H9 (cell line): Measurements from ENCODE around the gene KLHL2. TPM values are rescaled to one million over a fixed set of nuclear protein-coding genes. Genes with fewer than 3 reads are reported as not detected.
A peak's percentile ranks its signal among the peaks of the same experiment; 100 is the strongest.

Experiments
- DNase-seq: peaks from one replicate; pipeline ENCODE4 v3.0.0-alpha.2; 2017
- H2AFZ ChIP-seq: one replicate; pipeline ENCODE4 v1.6.1; 2013; ENCODE audit warnings: mild to moderate bottlenecking, low read length, control low read depth, moderate library complexity
- H2AK5ac ChIP-seq: 2 replicates; pipeline ENCODE4 v1.6.1; 2013; ENCODE audit warnings: low read length, control low read depth, mixed read lengths; ENCODE audit not compliant: insufficient read length
- H2BK120ac ChIP-seq: one replicate; pipeline ENCODE4 v1.6.1; 2013; ENCODE audit warnings: low read depth, mild to moderate bottlenecking, low read length, control low read depth, inconsistent platforms; ENCODE audit not compliant: poor library complexity, severe bottlenecking
- H2BK12ac ChIP-seq: 2 replicates; pipeline ENCODE4 v1.6.1; 2013; ENCODE audit warnings: low read length, control low read depth, mixed read lengths, low read depth; ENCODE audit not compliant: insufficient read length
- H2BK15ac ChIP-seq: 2 replicates; pipeline ENCODE4 v1.6.1; 2013; ENCODE audit warnings: low read depth, low read length, control low read depth
- H2BK20ac ChIP-seq: one replicate; pipeline ENCODE4 v1.6.1; 2013; ENCODE audit warnings: low read depth, mild to moderate bottlenecking, low read length, control low read depth, inconsistent platforms; ENCODE audit not compliant: poor library complexity, severe bottlenecking
- H2BK5ac ChIP-seq: 2 replicates; pipeline ENCODE4 v1.6.1; 2013; ENCODE audit warnings: low read length, control low read depth, mixed read lengths; ENCODE audit not compliant: insufficient read length
- H3K14ac ChIP-seq: 2 replicates; pipeline ENCODE4 v1.6.1; 2013; ENCODE audit warnings: low read length, control low read depth; ENCODE audit not compliant: insufficient read depth
- H3K18ac ChIP-seq: 2 replicates; pipeline ENCODE4 v1.6.1; 2013; ENCODE audit warnings: low read depth, mild to moderate bottlenecking, mixed read lengths, low read length, control low read depth; ENCODE audit not compliant: insufficient read length
- H3K23ac ChIP-seq: 2 replicates; pipeline ENCODE4 v1.6.1; 2013; ENCODE audit warnings: low read length, control low read depth, mixed read lengths, low read depth; ENCODE audit not compliant: insufficient read length
- H3K23me2 ChIP-seq: 2 replicates; pipeline ENCODE4 v1.6.1; 2013; ENCODE audit warnings: low read depth, mild to moderate bottlenecking, mixed read lengths, low read length, control low read depth; ENCODE audit not compliant: insufficient read length, poor library complexity, severe bottlenecking
- H3K27ac ChIP-seq: 2 replicates; pipeline ENCODE4 v1.5.1; 2013; ENCODE audit warnings: low read length, control low read depth, mixed read lengths, low read depth; ENCODE audit not compliant: insufficient read length
- H3K27me3 ChIP-seq: 2 replicates; pipeline ENCODE4 v1.6.1; 2013; ENCODE audit warnings: low read length, control low read depth, inconsistent platforms; ENCODE audit not compliant: insufficient read depth
- H3K4ac ChIP-seq: 2 replicates; pipeline ENCODE4 v1.6.1; 2013; ENCODE audit warnings: low read depth, mild to moderate bottlenecking, control low read depth, inconsistent platforms, low read length, moderate library complexity
- H3K4me1 ChIP-seq: 2 replicates; pipeline ENCODE4 v1.6.1; 2013; ENCODE audit warnings: low read length, control low read depth, inconsistent platforms; ENCODE audit not compliant: insufficient read depth
- H3K4me2 ChIP-seq: 2 replicates; pipeline ENCODE4 v1.6.1; 2013; ENCODE audit warnings: low read length, control low read depth, mixed read lengths; ENCODE audit not compliant: insufficient read length, insufficient read depth
- H3K56ac ChIP-seq: 2 replicates; pipeline ENCODE4 v1.6.1; 2013; ENCODE audit warnings: low read depth, mild to moderate bottlenecking, mixed read lengths, low read length, control low read depth; ENCODE audit not compliant: insufficient read length
- H3K79me1 ChIP-seq: 2 replicates; pipeline ENCODE4 v1.6.1; 2013; ENCODE audit warnings: low read depth, mild to moderate bottlenecking, moderate library complexity, low read length, control low read depth, inconsistent platforms; ENCODE audit not compliant: insufficient read depth, poor library complexity, severe bottlenecking
- H3K79me2 ChIP-seq: 2 replicates; pipeline ENCODE4 v1.6.1; 2013; ENCODE audit warnings: low read length, control low read depth, inconsistent platforms; ENCODE audit not compliant: insufficient read depth
- H3K9ac ChIP-seq: 2 replicates; pipeline ENCODE4 v1.6.1; 2013; ENCODE audit warnings: low read length, control low read depth, mixed read lengths; ENCODE audit not compliant: insufficient read length; ENCODE audit errors: extremely low read depth
- H3K9me3 ChIP-seq: one replicate; pipeline ENCODE4 v1.6.1; 2013; ENCODE audit warnings: low read depth, low read length, inconsistent platforms; ENCODE audit not compliant: control insufficient read depth
- H3T11ph ChIP-seq: one replicate; pipeline ENCODE4 v1.6.1; 2013; ENCODE audit warnings: mild to moderate bottlenecking, low read length, control low read depth, inconsistent platforms
- H4K20me1 ChIP-seq: one replicate; pipeline ENCODE4 v1.6.1; 2013; ENCODE audit not compliant: control insufficient read depth, insufficient read length, insufficient read depth
- H4K5ac ChIP-seq: 2 replicates; pipeline ENCODE4 v1.6.1; 2013; ENCODE audit warnings: low read depth, mild to moderate bottlenecking, mixed read lengths, low read length, control low read depth; ENCODE audit not compliant: insufficient read length
- H4K8ac ChIP-seq: replicated peaks from 2 replicates; pipeline ENCODE4 v1.6.1; 2013; ENCODE audit warnings: low read length, control low read depth, mixed read lengths, low read depth; ENCODE audit not compliant: insufficient read length
- H4K91ac ChIP-seq: 2 replicates; pipeline ENCODE4 v1.6.1; 2013; ENCODE audit warnings: low read depth, mild to moderate bottlenecking, moderate library complexity, mixed read lengths, low read length, control low read depth; ENCODE audit not compliant: insufficient read length
- H3K27ac Mint-ChIP-seq, 3 experiments: 2 replicates in 2 of 3; 3 replicates in 1 of 3; pipeline ENCODE4 v1.8.0; 2020 to 2021; ENCODE audit warnings: mixed read lengths in 3 of 3, mild to moderate bottlenecking in 1 of 3, moderate library complexity in 1 of 3
- H3K27me3 Mint-ChIP-seq: 2 replicates; pipeline ENCODE4 v1.8.0; 2021; ENCODE audit warnings: low read depth, mild to moderate bottlenecking, moderate library complexity, mixed read lengths
- H3K36me3 Mint-ChIP-seq, 3 experiments: 2 replicates in 2 of 3; 3 replicates in 1 of 3; pipeline ENCODE4 v1.8.0; 2020 to 2021; ENCODE audit warnings: low read depth in 3 of 3, mixed read lengths in 3 of 3; ENCODE audit not compliant: insufficient read depth in 1 of 3
- H3K4me1 Mint-ChIP-seq, 2 experiments: 2 replicates each; pipeline ENCODE4 v1.8.0; 2020; ENCODE audit warnings: mixed read lengths in 2 of 2
- H3K4me3 Mint-ChIP-seq, 2 experiments: 2 replicates in 1 of 2; 3 replicates in 1 of 2; pipeline ENCODE4 v1.8.0; 2020 to 2021; ENCODE audit warnings: mild to moderate bottlenecking in 2 of 2, mixed read lengths in 2 of 2, moderate library complexity in 1 of 2
- H3K9me3 Mint-ChIP-seq, 2 experiments: 2 replicates in 1 of 2; 3 replicates in 1 of 2; pipeline ENCODE4 v1.8.0; 2020; ENCODE audit warnings: mild to moderate bottlenecking in 2 of 2, mixed read lengths in 2 of 2, moderate library complexity in 1 of 2
- CTCF ChIP-seq: fragments of 200-600 bp; sonication (generic); conservative IDR thresholded peaks from 3 replicates; pipeline ENCODE4 v1.8.0; 2021; ENCODE audit warnings: antibody characterized with exemption, mild to moderate bottlenecking
- WGBS: extraction: QIAGEN DNeasy Blood & Tissue Kit; methylation state at CpG from one replicate; pipeline ENCODE4 v1.1.7; 2013; ENCODE audit warnings: missing lambda C conversion rate, low lambda C conversion rate, mixed read lengths; ENCODE audit not compliant: insufficient read length; ENCODE audit errors: extremely low coverage; 5-methylcytosine and 5-hydroxymethylcytosine counted together
- total RNA-seq: library from RNA; stranded (reverse); gene quantifications from 2 replicates; pipeline ENCODE4 v1.2.1, GENCODE V29; 2021

The KLHL2 gene
- total RNA-seq, 1 experiment from 2014 or later = 14.3 TPM

- Histone ChIP-seq H2BK12ac (no peak overlapping the region), H2BK20ac (no peak overlapping the region), H3K79me1 (no peaks in the 10 kb centered on the region), H2AFZ (peak overlapping the region; percentile 71), H4K8ac (no peak overlapping the region), H3K27me3 (no peaks in the 10 kb centered on the region; the same call in 1 of the 2 replicates), H3K4me2 (peak overlapping the region; percentile 73), H2AK5ac (no peak overlapping the region), H3K14ac (0 out of 2 replicates have a peak overlapping the region, but pooled peaks have one; percentile 14), H3K27ac (no peak overlapping the region), H3T11ph (no peak overlapping the region), H2BK120ac (no peak overlapping the region), H3K79me2 (peaks cover 3% of the 10 kb centered on the region; the same call in 1 of the 2 replicates), H3K4me1 (peaks cover 5% of the 10 kb centered on the region; the same call in 1 of the 2 replicates), H3K23ac (no peak overlapping the region), H4K20me1 (no peaks in the 10 kb centered on the region), H2BK15ac (no peak overlapping the region), H4K91ac (no peak overlapping the region), H3K4ac (no peak overlapping the region), H3K18ac (no peak overlapping the region), H3K9ac (peak overlapping the region; percentile 18), H3K23me2 (peaks cover 6% of the 10 kb centered on the region), H3K9me3 (no peaks in the 10 kb centered on the region), H4K5ac (no peak overlapping the region), H2BK5ac (no peak overlapping the region), H3K56ac (no peak overlapping the region)
- Mint-ChIP-seq H3K36me3 (no peaks in the 10 kb centered on the region; a peak in 1 of 7 replicates), H3K4me1 (peaks cover 41 to 47% of the 10 kb centered on the region in 2 experiments), H3K4me3 (peak overlapping the region; percentile 82 to 91), H3K9me3 (no peaks in the 10 kb centered on the region), H3K27me3 (peaks cover 16% of the 10 kb centered on the region), H3K27ac (peak overlapping the region in 1 of 3 experiments; percentile 69; a peak in 1 of 7 replicates)
- peak; percentile 33 for DNase-seq
- no peak for TF ChIP-seq CTCF
- WGBS = no CpG with 5 or more reads among the region's 28 CpGs
Measured at GRCh38 chr4:165207016-165207430, 338 bp upstream of the KLHL2 start.
